Gastrocnemius medialis (tissue), 4 donors: ENCODE measurements around the gene UBLCP1.

Experiments used
- CTCF ChIP-seq, 5 experiments: fragments of 450-650 bp in 3 of 5; fragments of 200-600 bp in 2 of 5; sonication (generic) in 2 of 5; IDR thresholded peaks in 4 of 5; conservative IDR thresholded peaks in 1 of 5; 1 replicate in 4 of 5; 2 replicates in 1 of 5; pipeline ENCODE4 v1.5.1; 2016 to 2019; ENCODE audit warnings: antibody characterized with exemption in 5 of 5, mild to moderate bottlenecking in 3 of 5, moderate library complexity in 3 of 5
- POLR2A ChIP-seq, 2 donors: fragments of 450-650 bp; IDR thresholded peaks; one replicate each; pipeline ENCODE4 v1.6.1; 2017; ENCODE audit warnings: antibody characterized with exemption in 2 of 2, mild to moderate bottlenecking in 2 of 2, moderate library complexity in 2 of 2

DNA sequence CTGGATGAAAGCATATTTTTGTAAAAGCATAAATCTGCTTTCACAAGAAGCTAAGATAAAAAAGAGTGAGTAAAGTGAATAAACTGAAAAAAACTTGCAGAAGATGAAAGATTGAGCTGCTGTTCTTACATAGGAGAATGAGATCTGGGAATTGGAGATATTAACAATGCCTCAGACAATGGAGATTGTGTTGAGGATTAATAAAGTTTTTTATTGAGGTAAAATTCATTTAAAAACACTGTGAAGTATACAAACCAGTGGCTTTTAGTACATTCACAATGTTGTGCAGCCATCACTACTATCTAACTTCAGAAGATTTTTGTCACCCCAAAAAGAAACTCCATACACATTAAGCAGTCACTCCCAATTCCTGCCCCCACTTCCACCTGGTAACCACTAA is 19.7 kb upstream of the UBLCP1 start:
- TF ChIP-seq CTCF (IDR thresholded peaks at IDR 0.05 in 4 of 5, conservative IDR thresholded peaks at IDR 0.05 in 1 of 5): no peak
- no peak for TF ChIP-seq POLR2A (IDR thresholded peaks at IDR 0.05)
